Right cardiac atrium (tissue), 5 donors: ENCODE data around the gene FAM184A. TPM values are rescaled to one million over a fixed set of nuclear protein-coding genes. Genes with fewer than 3 reads are reported as not detected.

ENCODE experiments used
- ATAC-seq, 2 donors: fragments of 200-7000 bp; cut with Tn5 transposase; one replicate each; pipeline versions ENCODE4 v1.8.0 to v1.9.1; 2020; ENCODE audit warnings: moderate library complexity in 2 of 2, mild to moderate bottlenecking in 1 of 2
- DNase-seq, 3 donors: peaks; one replicate each; pipeline ENCODE4 v3.0.0-alpha.2; 2020
- H3K27ac ChIP-seq: one replicate; pipeline ENCODE4 v1.5.1; 2013; ENCODE audit warnings: mild to moderate bottlenecking, low read length, control low read depth, moderate library complexity
- H3K27me3 ChIP-seq: one replicate; pipeline ENCODE4 v1.6.1; 2013; ENCODE audit not compliant: control insufficient read depth, insufficient read depth
- H3K4me1 ChIP-seq: one replicate; pipeline ENCODE4 v1.6.1; 2013; ENCODE audit warnings: low read length; ENCODE audit not compliant: control insufficient read depth, insufficient read depth
- H3K4me3 ChIP-seq: one replicate; pipeline ENCODE4 v1.5.1; 2013; ENCODE audit warnings: low read length, control low read depth
- H3K9me3 ChIP-seq: one replicate; pipeline ENCODE4 v1.6.1; 2013; ENCODE audit warnings: low read length; ENCODE audit not compliant: control insufficient read depth
- WGBS: extraction: QIAGEN DNeasy Blood & Tissue Kit; methylation state at CpG from one replicate; pipeline ENCODE4 v1.1.7; 2013; 5-methylcytosine and 5-hydroxymethylcytosine counted together
- intact Hi-C, 4 donors: fragments of 100-400 bp; cut with DNase I; formaldehyde crosslinking; loops; one replicate each; pipeline versions ENCODE4 v1.11.0 to v1.14.0; 2022 to 2023
- polyA plus RNA-seq: library from polyadenylated mRNA; stranded (reverse); fragments of 200-250 nt; gene quantifications from one replicate; pipeline ENCODE4 v1.2.3, GENCODE V29; 2013
- total RNA-seq, 4 donors: library from RNA; stranded (reverse); fragmentation: NEBNext Ultra II Directional; extraction: Animal tissue kit (Norgen Biotek cat#: 25700); gene quantifications; one replicate each; pipeline ENCODE4 v1.2.1, GENCODE V29; 2021
- donor health status: healthy with polysubstance abuse.
- donor health status: DM: no; HTN: yes; CAD: no.
- donor health status: DM: no; HTN: no; CAD: no.
- donor health status: DM: no; HTN: yes; CAD: no; lungs with severe emphysema.
- donor health status: DM: yes; HTN: yes; CAD: no.

The FAM184A gene
- total and polyA plus RNA-seq, 5 donors = 1.8 to 4.3 (median 2.9) TPM

DNA sequence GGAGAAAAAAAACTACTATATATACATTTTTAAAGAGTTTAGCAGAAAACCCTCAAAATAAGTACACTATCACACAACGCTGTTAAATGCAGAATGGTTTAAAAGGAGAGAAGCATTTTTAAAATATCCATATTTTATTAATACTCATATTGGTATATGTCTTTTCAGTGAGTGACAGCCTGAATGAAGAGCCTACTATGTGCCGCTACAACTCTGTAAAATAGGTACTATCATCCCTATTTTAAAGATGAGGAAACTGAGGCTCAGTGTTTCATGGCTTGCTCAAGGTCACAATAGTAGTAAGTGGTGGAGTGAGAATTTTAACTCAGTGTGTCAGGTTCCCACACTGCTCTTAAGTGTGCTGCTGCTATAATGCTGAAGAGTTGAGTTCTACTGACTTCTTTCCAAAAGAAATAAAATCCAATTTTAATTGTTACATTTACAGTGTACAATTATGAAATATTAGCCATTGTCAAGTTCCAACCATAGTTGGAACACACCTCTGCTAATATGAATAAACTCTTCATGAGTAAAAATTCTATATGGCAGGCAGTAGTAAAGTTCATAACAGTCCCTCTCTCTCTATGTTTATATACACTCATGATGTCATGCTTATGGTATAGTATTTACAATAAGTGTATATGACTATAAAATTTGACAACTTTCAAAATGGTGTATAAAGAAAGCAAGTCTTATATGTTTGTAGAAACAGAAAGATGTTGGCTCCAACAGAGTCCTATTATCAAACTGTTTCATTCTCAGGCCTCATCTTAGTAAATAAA, 3.1 kb downstream of the FAM184A start:
- Histone ChIP-seq H3K27me3 (no peaks in the 10 kb centered on the region), H3K4me1 (no peaks in the 10 kb centered on the region), H3K27ac (no peak overlapping the region), H3K9me3 (no peaks in the 10 kb centered on the region), H3K4me3 (no peak overlapping the region)
- intact Hi-C loops = no loop called here
- ATAC-seq = no peak
- 96% methylated on average over 2 of the region's 2 CpGs for WGBS
- no peak for DNase-seq

DNA sequence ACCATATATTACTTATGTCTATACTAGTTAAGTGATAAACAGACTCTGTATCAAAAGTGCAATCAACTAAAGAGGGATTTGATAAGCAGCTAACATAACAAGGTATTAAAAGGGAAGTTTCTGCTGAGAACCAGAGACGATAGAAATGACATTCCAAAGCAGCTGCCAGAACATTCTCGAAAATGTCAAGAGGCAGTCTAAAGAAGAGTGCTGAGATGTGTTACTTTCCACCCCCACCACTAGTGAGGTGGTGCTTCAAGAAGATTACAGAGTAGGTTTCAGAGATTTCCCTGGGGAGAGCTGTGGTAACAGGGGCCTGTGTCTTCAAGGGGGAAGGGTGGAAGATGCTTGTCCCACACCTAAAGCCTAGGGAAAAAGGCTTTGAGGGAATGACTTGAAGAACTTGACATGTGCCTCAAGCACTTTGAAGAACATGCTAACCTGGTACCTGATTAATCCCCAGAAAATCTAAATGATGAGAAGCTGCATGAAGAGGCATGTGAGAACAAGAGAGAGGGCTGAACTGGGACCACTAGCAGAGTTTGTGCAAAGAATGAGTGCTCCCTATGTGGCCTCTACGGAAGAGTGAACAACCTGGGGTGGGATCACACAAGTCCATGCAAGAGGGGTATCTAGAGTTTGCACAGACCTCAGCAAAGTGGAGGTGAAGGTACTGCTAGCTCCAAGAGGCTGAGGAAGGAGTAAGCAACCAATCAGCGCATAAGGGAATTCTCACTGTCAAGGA, 5.0 kb downstream of the FAM184A start:
- Histone ChIP-seq H3K27ac (no peak overlapping the region), H3K27me3 (no peaks in the 10 kb centered on the region), H3K4me1 (no peaks in the 10 kb centered on the region), H3K4me3 (no peak overlapping the region), H3K9me3 (no peaks in the 10 kb centered on the region)
- WGBS = 69% methylated on average over 4 of the region's 4 CpGs
- ATAC-seq = no peak
- intact Hi-C loops = no loop called here
- DNase-seq = no peak

DNA sequence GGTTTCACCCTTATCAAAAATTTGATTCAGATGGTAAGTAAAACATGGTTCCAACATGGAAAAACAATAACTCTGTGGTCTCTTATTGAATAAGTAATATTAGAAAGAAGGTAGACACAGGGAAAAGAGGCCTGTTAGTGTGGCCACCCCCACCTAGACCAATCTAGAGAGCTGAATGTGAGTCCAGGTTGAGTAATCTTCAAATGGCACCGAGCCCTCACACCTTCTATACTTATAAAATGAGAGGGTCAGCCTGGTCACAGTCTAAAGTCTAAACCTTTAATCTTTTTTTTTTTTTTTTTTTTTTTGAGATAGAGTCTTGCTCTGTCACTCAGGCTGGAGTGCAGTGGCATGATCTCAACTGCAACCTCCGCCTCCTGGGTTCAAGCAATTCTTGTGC, 6.9 kb downstream of the FAM184A start:
- intact Hi-C loops = no loop called here
- 98% methylated on average over 2 of the region's 2 CpGs for WGBS
- DNase-seq (no peak), ATAC-seq (no peak)
- no peak overlapping the region for H3K27ac ChIP-seq
- H3K4me3 ChIP-seq = no peak overlapping the region
- no peaks in the 10 kb centered on the region for H3K9me3 ChIP-seq
- H3K4me1 ChIP-seq = no peaks in the 10 kb centered on the region
- no peaks in the 10 kb centered on the region for H3K27me3 ChIP-seq

DNA sequence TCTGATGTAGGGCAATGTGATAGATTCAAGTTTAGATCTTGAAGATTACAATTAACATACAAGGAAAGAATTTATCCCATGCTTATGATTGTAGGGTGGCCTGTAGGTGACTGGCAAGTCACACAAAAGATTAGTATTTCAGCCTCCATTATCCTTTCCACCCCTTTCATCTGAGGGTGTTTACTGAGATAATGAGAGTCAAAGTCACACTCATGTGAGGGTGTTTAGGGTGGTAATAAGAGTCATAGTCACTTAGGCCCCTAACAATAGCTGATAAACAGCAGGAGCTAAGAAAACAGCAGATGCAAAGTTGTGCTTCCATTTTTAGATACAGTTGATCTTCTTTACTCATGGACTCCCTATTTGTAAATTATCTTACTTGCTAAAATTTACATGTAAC, 11.4 kb downstream of the FAM184A start:
- Histone ChIP-seq H3K9me3 (no peaks in the 10 kb centered on the region), H3K4me1 (no peaks in the 10 kb centered on the region), H3K4me3 (no peak overlapping the region), H3K27ac (no peak overlapping the region), H3K27me3 (no peaks in the 10 kb centered on the region)
- DNase-seq (no peak), ATAC-seq (no peak)
- intact Hi-C loops = no loop called here

DNA sequence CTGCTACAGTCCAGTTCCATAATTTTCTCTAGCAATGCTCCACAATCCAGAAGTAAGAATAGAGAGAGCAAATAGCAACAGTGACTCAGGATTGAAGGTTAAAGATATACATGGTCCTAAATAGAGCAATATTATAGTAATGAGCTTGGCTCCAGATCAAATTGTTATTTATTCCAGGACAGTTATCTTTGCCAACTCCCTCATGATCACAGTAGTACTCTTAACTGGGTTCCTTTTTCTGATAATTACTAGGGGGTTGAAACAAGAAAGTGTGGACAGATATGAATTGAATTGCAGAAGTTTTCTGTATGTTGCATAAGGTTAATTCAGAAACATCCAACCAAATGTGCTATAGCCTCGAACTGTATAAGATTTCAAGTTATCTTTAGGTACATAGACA, 11.9 kb downstream of the FAM184A start:
- ATAC-seq (no peak), DNase-seq (no peak)

DNA sequence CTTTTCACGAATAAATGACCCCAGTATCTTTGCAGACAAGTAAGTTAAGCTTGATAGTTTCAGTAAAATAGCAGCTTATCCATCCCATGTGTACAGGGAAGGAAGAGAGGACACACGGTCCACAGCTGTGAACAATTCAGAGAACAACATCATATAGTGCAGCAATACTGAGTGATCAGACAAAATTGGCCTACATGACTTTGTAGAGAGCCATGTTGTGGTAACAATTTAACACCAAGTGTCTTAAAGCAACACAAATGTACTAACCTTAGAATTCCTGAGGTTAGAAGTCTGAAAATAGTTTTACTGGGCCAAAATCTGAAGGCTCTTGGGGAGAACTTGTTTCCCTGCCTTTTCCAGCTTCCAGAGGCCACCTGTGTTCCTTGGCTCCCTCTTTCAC, 12.5 kb downstream of the FAM184A start:
- ATAC-seq (no peak), DNase-seq (no peak)

More for the DNA sequence above, 11.9 kb downstream of the FAM184A start:
- Histone ChIP-seq H3K4me3 (no peak overlapping the region), H3K9me3 (no peaks in the 10 kb centered on the region), H3K4me1 (no peaks in the 10 kb centered on the region), H3K27ac (no peak overlapping the region), H3K27me3 (no peaks in the 10 kb centered on the region)
- 57% methylated on average over 1 of the region's 1 CpG for WGBS
- intact Hi-C loops = no loop called here

DNA sequence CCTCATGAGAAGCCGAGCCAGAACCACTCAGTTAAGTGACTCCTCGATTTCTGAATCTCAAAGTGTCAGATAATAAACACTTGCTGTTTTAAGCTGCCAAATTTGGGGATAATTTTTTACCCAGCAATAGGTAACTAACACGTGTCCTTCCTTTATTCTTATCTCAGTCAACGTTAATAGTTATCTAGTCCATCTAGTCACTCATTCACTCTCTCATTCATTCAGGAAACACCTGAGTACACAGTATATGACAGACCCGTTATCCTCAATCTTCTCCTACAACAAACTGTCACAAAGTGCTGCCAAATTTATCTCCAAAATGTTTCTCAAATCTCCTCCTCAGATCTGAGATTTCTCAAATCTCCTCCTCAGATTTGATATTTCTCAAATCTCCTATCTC, 13.1 kb downstream of the FAM184A start:
- DNase-seq (no peak), ATAC-seq (no peak)
- Histone ChIP-seq H3K4me1 (no peaks in the 10 kb centered on the region), H3K27ac (no peak overlapping the region), H3K27me3 (no peaks in the 10 kb centered on the region), H3K4me3 (no peak overlapping the region), H3K9me3 (no peaks in the 10 kb centered on the region)
- WGBS = 68% methylated on average over 5 of the region's 5 CpGs
- intact Hi-C loops = no loop called here

More for the DNA sequence above, 12.5 kb downstream of the FAM184A start:
- Histone ChIP-seq H3K27me3 (no peaks in the 10 kb centered on the region), H3K4me3 (no peak overlapping the region), H3K9me3 (no peaks in the 10 kb centered on the region), H3K4me1 (no peaks in the 10 kb centered on the region), H3K27ac (no peak overlapping the region)
- intact Hi-C loops = no loop called here
- WGBS = 67% methylated on average over 2 of the region's 2 CpGs

DNA sequence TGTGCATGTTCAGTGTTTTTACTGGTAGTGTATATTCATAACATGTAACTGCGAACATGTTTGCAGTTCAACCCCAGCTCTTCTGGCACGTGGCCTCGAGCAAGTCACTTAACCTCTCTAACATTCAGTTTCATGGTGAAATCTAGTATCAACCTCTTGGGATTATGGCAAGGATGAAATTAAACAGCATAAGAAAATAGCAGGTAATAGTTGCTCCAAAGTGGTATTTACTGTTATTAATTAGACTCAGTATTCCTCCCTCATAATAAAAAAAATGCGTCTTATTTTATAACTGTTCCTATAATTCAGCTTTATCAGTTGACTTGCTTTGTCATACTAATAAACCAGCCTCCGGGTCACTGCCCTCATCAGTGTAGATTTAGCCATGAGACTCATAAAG, 15.0 kb downstream of the FAM184A start:
- intact Hi-C loops = no loop called here
- 89% methylated on average over 5 of the region's 5 CpGs for WGBS
- H3K27me3 ChIP-seq = no peaks in the 10 kb centered on the region
- no peak overlapping the region for H3K27ac ChIP-seq
- no peak overlapping the region for H3K4me3 ChIP-seq
- no peak for ATAC-seq
- no peaks in the 10 kb centered on the region for H3K9me3 ChIP-seq
- DNase-seq = no peak
- H3K4me1 ChIP-seq = no peaks in the 10 kb centered on the region

DNA sequence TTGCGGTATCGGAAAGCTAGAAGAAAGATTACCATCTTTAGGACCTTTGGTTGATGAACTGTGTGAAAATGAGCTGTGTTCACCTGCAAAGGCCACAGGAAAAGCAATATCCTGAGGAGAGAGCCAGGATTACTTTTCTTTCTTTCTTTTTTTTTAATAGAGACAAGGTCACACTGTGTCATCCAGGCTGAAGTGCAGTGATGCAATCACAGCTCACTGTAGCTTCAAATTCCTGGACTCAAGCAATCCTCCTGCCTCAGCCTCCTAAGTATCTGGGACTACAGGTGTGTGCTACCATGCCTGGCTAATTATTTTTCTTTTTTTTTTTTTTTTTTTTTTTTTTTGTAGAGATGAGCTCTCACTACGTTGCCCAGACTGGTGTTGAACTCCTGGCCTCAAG, 17.2 kb downstream of the FAM184A start:
- Histone ChIP-seq H3K4me1 (no peaks in the 10 kb centered on the region), H3K9me3 (no peaks in the 10 kb centered on the region), H3K27me3 (no peaks in the 10 kb centered on the region), H3K27ac (no peak overlapping the region), H3K4me3 (no peak overlapping the region)
- DNase-seq (no peak), ATAC-seq (no peak)
- WGBS = 97% methylated on average over 3 of the region's 3 CpGs
- intact Hi-C loops = no loop called here

DNA sequence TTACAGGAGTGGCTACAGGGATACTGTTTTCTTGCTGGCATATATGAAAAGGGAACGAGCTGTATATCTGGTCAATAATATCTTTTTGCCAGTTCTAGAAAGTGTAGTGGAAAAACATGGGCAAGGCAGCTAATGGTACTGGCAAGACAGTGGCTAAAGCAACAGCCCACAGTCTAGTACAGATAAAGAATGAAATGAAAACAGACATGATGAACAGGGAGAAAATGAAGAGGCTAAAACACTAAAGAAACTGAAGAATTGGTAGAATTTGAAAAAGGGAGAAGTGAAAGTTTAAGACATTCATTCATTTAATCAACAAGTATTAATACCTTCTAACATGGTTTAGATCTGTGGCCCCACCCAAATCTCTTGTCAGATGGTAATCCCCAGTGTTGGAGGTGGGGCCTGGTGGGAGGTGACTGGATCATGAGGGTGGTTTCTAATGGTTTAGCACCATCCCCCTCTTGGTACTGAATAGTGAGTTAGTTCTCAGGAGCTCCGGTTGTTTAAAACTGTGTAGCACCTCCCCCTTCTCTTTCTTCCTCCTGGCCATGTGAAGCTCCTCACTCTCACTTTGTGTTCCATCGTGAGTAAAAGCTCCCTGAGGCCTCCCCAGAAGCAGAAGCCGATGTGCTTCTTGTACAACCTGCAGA, 18.1 kb downstream of the FAM184A start:
- 73% methylated on average over 4 of the region's 4 CpGs for WGBS
- no peak overlapping the region for H3K27ac ChIP-seq

DNA sequence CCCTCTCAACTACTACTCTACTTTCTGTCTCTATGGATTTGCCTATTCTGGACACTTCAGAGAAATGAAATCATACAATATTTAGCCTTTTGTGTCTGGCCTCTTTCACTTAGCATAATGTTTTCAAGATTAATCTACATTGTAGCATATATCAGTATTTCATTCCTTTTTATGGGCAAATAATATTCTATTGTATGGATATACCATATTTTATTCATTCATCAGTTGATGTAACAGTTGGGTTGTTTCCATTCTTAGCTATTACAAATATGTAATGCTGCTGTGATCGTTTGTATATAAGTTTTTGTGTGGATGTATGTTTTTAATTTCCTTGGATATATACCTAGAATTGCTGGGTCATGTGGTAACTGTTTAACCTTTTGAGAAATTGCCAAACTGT, 23.4 kb downstream of the FAM184A start:
- Histone ChIP-seq H3K27ac (no peak overlapping the region), H3K9me3 (no peaks in the 10 kb centered on the region), H3K27me3 (no peaks in the 10 kb centered on the region), H3K4me3 (no peak overlapping the region), H3K4me1 (no peaks in the 10 kb centered on the region)
- no peak for DNase-seq
- no peak for ATAC-seq
- intact Hi-C loops = no loop called here
- 90% methylated on average over 1 of the region's 1 CpG for WGBS

More for the DNA sequence above, 18.1 kb downstream of the FAM184A start:
- H3K9me3 ChIP-seq = no peaks in the 10 kb centered on the region
- no peak overlapping the region for H3K4me3 ChIP-seq
- no peak for ATAC-seq
- H3K27me3 ChIP-seq = no peaks in the 10 kb centered on the region
- no peak for DNase-seq
- H3K4me1 ChIP-seq = no peaks in the 10 kb centered on the region
- intact Hi-C loops = no loop called here
